ENCODE data around the gene KRT23.

DNA sequence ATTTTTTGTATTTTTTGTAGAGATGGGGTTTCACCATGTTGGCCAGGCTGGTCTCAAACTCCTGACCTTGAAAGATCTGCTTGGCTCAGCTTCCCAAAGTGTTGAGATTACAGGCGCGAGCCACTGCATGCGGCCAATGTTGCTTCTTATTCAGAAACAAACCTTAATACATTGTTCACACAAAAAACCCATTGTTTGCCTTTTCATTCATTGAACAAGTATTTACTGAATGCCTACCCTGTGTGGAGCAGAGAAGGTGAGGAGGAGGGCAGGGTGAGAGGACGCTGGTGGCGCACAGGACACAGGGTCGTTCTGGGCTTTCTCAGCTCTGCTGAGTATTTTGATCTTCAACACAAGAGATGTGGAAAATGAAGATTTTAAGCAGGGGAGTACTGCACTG is 8.0 kb upstream of the KRT23 start:
- TF ChIP-seq CTCF (conservative IDR thresholded peaks at IDR 0.05) (no peak), EZH2 (IDR thresholded peaks at IDR 0.05; ENCODE audit: low read depth) (no peak)
